MM.1S (cell line): ENCODE data around the gene CPEB4.

ENCODE experiments used
- DNase-seq: peaks from one replicate; pipeline ENCODE4 v3.0.0-alpha.2; 2015
- H2AFZ ChIP-seq: fragments of 300-600 bp; sonication (generic); 2 replicates; pipeline ENCODE4 v1.6.0; 2016; ENCODE audit warnings: antibody characterized with exemption, low read length
- H3F3A ChIP-seq: fragments of 300-600 bp; sonication (generic); 2 replicates; pipeline ENCODE4 v1.6.1; 2016; ENCODE audit warnings: mild to moderate bottlenecking, antibody characterized with exemption, low read length, moderate library complexity, mixed read lengths; ENCODE audit not compliant: insufficient read depth
- H3K27ac ChIP-seq: fragments of 300-600 bp; sonication (generic); 2 replicates; pipeline ENCODE4 v1.5.1; 2016; ENCODE audit warnings: mild to moderate bottlenecking, low read length
- H3K27me3 ChIP-seq: fragments of 300-600 bp; sonication (generic); replicated peaks from 2 replicates; pipeline ENCODE4 v1.6.0; 2016; ENCODE audit warnings: low read length; ENCODE audit not compliant: insufficient read depth
- H3K36me3 ChIP-seq: fragments of 300-600 bp; sonication (generic); replicated peaks from 2 replicates; pipeline ENCODE4 v1.6.1; 2016; ENCODE audit warnings: mild to moderate bottlenecking, low read length, mixed read lengths; ENCODE audit not compliant: insufficient read depth
- H3K4me1 ChIP-seq: fragments of 300-600 bp; sonication (generic); 2 replicates; pipeline ENCODE4 v1.6.1; 2016; ENCODE audit warnings: low read length, mixed read lengths
- H3K4me2 ChIP-seq: fragments of 300-600 bp; sonication (generic); 2 replicates; pipeline ENCODE4 v1.6.0; 2016; ENCODE audit warnings: low read depth, low read length
- H3K4me3 ChIP-seq: fragments of 300-600 bp; sonication (generic); 2 replicates; pipeline ENCODE4 v1.5.1; 2016; ENCODE audit warnings: low read length, mixed read lengths
- H3K79me2 ChIP-seq: fragments of 300-600 bp; sonication (generic); 2 replicates; pipeline ENCODE4 v1.6.1; 2016; ENCODE audit warnings: mixed run types, low read length, mixed read lengths
- H3K9ac ChIP-seq: fragments of 300-600 bp; sonication (generic); 2 replicates; pipeline ENCODE4 v1.6.1; 2016; ENCODE audit warnings: low read length, mixed read lengths
- H3K9me2 ChIP-seq: fragments of 300-600 bp; sonication (generic); replicated peaks from 2 replicates; pipeline ENCODE4 v1.6.1; 2016; ENCODE audit warnings: mild to moderate bottlenecking, low read length, mixed read lengths; ENCODE audit not compliant: insufficient read depth
- H3K9me3 ChIP-seq: fragments of 300-600 bp; sonication (generic); replicated peaks from 2 replicates; pipeline ENCODE4 v1.6.1; 2016; ENCODE audit warnings: mild to moderate bottlenecking, low read length, mixed read lengths; ENCODE audit not compliant: insufficient read depth
- H4K20me1 ChIP-seq: fragments of 300-600 bp; sonication (generic); 2 replicates; pipeline ENCODE4 v1.6.1; 2016; ENCODE audit warnings: mild to moderate bottlenecking, low read length, moderate library complexity, mixed read lengths; ENCODE audit not compliant: insufficient read depth
- EZH2 ChIP-seq: fragments of 300-600 bp; sonication (generic); optimal IDR thresholded peaks from 2 replicates; pipeline ENCODE3; 2017; ENCODE audit warnings: low read depth, mild to moderate bottlenecking, antibody characterized with exemption, low read length, mixed read lengths
- EZH2phosphoT487 ChIP-seq: fragments of 300-600 bp; sonication (generic); IDR thresholded peaks from 2 replicates; pipeline ENCODE4 v1.6.1; 2018; ENCODE audit warnings: antibody characterized with exemption, low read length
- TF ChIP-seq, protein P1 (sequence below): fragments of 300-600 bp; sonication (generic); IDR thresholded peaks from 2 replicates; pipeline ENCODE4 v1.5.1; 2016; ENCODE audit warnings: antibody characterized with exemption, low read length, mixed read lengths

CPEB4 gene

GRCh38 chr5:173890195-173890991, 2.2 kb downstream of the CPEB4 start:
- Histone ChIP-seq H3K79me2 (peaks cover 90% of the 10 kb centered on the region), H4K20me1 (no peaks in the 10 kb centered on the region), H3K9ac (peak overlapping the region; percentile 96), H3K9me3 (no peaks in the 10 kb centered on the region), H3K4me1 (peaks cover 26% of the 10 kb centered on the region), H3K9me2 (no peaks in the 10 kb centered on the region), H3K27ac (peak overlapping the region; percentile 85), H3K4me3 (peak overlapping the region; percentile 92), H3F3A (peaks cover 74% of the 10 kb centered on the region), H2AFZ (no peak overlapping the region), H3K27me3 (no peaks in the 10 kb centered on the region), H3K36me3 (peaks cover 8% of the 10 kb centered on the region), H3K4me2 (peak overlapping the region; percentile 91)
- peak; percentile 66 for DNase-seq
- TF ChIP-seq EZH2phosphoT487 (no peak), EZH2 (no peak)
- TF ChIP-seq, protein P1, sequence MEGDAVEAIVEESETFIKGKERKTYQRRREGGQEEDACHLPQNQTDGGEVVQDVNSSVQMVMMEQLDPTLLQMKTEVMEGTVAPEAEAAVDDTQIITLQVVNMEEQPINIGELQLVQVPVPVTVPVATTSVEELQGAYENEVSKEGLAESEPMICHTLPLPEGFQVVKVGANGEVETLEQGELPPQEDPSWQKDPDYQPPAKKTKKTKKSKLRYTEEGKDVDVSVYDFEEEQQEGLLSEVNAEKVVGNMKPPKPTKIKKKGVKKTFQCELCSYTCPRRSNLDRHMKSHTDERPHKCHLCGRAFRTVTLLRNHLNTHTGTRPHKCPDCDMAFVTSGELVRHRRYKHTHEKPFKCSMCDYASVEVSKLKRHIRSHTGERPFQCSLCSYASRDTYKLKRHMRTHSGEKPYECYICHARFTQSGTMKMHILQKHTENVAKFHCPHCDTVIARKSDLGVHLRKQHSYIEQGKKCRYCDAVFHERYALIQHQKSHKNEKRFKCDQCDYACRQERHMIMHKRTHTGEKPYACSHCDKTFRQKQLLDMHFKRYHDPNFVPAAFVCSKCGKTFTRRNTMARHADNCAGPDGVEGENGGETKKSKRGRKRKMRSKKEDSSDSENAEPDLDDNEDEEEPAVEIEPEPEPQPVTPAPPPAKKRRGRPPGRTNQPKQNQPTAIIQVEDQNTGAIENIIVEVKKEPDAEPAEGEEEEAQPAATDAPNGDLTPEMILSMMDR = no peak

- Histone ChIP-seq H3K9me2 (no peaks in the 10 kb centered on the region), H3F3A (peaks cover 67% of the 10 kb centered on the region), H4K20me1 (no peaks in the 10 kb centered on the region), H3K27me3 (no peaks in the 10 kb centered on the region), H3K36me3 (peaks cover 8% of the 10 kb centered on the region), H3K4me3 (peak overlapping the region; percentile 92), H3K4me1 (peaks cover 18% of the 10 kb centered on the region), H2AFZ (no peak overlapping the region), H3K27ac (peak overlapping the region; percentile 85), H3K79me2 (peaks cover 93% of the 10 kb centered on the region), H3K9ac (peak overlapping the region; percentile 96), H3K4me2 (peak overlapping the region; percentile 74), H3K9me3 (no peaks in the 10 kb centered on the region)
- no peak for DNase-seq
- TF ChIP-seq EZH2phosphoT487 (no peak), EZH2 (no peak)
- TF ChIP-seq, protein P1 = no peak
These were observed 3.4 kb downstream of the CPEB4 start for GRCh38 chr5:173891308-173892116.

DNA sequence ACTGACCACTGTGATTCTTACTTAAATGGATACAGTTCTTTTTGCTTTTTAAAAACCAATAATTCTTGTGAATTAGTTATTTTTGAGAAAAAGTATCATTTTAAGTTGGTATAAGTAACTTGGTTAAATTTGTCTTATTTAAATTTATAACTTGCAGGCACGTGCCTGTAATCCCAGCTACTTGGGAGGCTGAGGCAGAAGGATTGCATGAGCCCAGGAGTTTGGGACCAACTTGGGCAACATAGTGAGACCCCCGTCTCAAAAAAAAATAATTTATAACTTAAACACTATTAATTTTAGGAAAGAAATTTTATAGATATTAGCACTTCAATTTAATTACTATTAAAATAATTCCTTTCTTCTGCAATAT, 5.0 kb downstream of the CPEB4 start:
- H3K4me3 ChIP-seq = peak overlapping the region; percentile 92

More for the DNA sequence above, 5.0 kb downstream of the CPEB4 start:
- Histone ChIP-seq H3K4me1 (peaks cover 10% of the 10 kb centered on the region; the same call in 1 of the 2 replicates), H3K4me2 (peak overlapping the region; percentile 74), H2AFZ (no peak overlapping the region), H4K20me1 (no peaks in the 10 kb centered on the region; the same call in 1 of the 2 replicates), H3K79me2 (peaks cover 100% of the 10 kb centered on the region), H3K27me3 (no peaks in the 10 kb centered on the region), H3K9ac (peak overlapping the region; percentile 96), H3K9me2 (no peaks in the 10 kb centered on the region), H3K27ac (peak overlapping the region; percentile 85), H3K9me3 (no peaks in the 10 kb centered on the region), H3K36me3 (peaks cover 8% of the 10 kb centered on the region), H3F3A (peaks cover 66% of the 10 kb centered on the region)
- TF ChIP-seq EZH2phosphoT487 = no peak
- no peak for DNase-seq
